Stimulated activated CD4-positive, alpha-beta T cell treated with anti-CD3 and anti-CD28 coated beads, Interleukin-4, amount 100 ng/mL, for 4 hours (primary cell): ENCODE data around the gene STPG3.

Experiments
- DNase-seq, 2 experiments: peaks; one replicate each; pipeline ENCODE4 v3.0.0-alpha.2; 2020

The STPG3 gene

GRCh38 chr9:137222190-137223077 is 28.7 kb upstream of the STPG3 start, which contains the start of gene RNF208:
TSS of gene RNF208 (minus strand) at chr9:137222240. CDS start at chr9:137221212, 1,028 bp downstream.
- DNase-seq: peak in 1 of 2 experiments; percentile 27

- peak; percentile 99 for DNase-seq
Measured at GRCh38 chr9:137223078-137223970, 27.8 kb upstream of the STPG3 start.

GRCh38 chr9:137224830-137225694 is 26.0 kb upstream of the STPG3 start, which contains the start of gene CYSRT1:
TSS of gene CYSRT1 (plus strand) at chr9:137225174. CDS start at chr9:137225622, 448 bp downstream.
- DNase-seq: no peak

- no peak for DNase-seq
Measured at GRCh38 chr9:137225699-137226331, 25.3 kb upstream of the STPG3 start.

GRCh38 chr9:137226338-137227053 is 24.6 kb upstream of the STPG3 start:
- no peak for DNase-seq

GRCh38 chr9:137227054-137227852 is 23.8 kb upstream of the STPG3 start, which contains the start of gene RNF224:
TSS of gene RNF224 (plus strand) at chr9:137227502. CDS start at chr9:137228336, 834 bp downstream.
- peak; percentile 77 for DNase-seq

- no peak for DNase-seq
Measured at GRCh38 chr9:137227853-137228505, 23.1 kb upstream of the STPG3 start.

GRCh38 chr9:137228506-137228967 is 22.5 kb upstream of the STPG3 start:
- DNase-seq: no peak

GRCh38 chr9:137228968-137229896 is 21.9 kb upstream of the STPG3 start:
- no peak for DNase-seq

GRCh38 chr9:137229903-137230704 is 21.0 kb upstream of the STPG3 start:
- no peak for DNase-seq

- no peak for DNase-seq
Measured at GRCh38 chr9:137230705-137231371, 20.2 kb upstream of the STPG3 start, which contains the start of gene SLC34A3. TSS of gene SLC34A3 (plus strand) at chr9:137230901. CDS start at chr9:137231703, 802 bp downstream.

- no peak for DNase-seq
Measured at GRCh38 chr9:137231372-137232039, 19.6 kb upstream of the STPG3 start.

GRCh38 chr9:137232101-137232500 is 19.0 kb upstream of the STPG3 start:
- DNase-seq: no peak

- no peak for DNase-seq
Measured at GRCh38 chr9:137232510-137232909, 18.6 kb upstream of the STPG3 start.

GRCh38 chr9:137233143-137233980 is 17.7 kb upstream of the STPG3 start:
- DNase-seq: no peak
